Sigmoid colon (tissue), 7 donors: ENCODE results near the gene GALNT18. TPM values are rescaled to one million over a fixed set of nuclear protein-coding genes. Genes with fewer than 3 reads are reported as not detected.

Experiments used
- DNase-seq: peaks from one replicate; pipeline ENCODE4 v3.0.0-alpha.2; 2019
- H3K27ac ChIP-seq, 4 donors: fragments of 200-600 bp; sonication (generic); one replicate each; pipeline ENCODE4 v1.5.1; 2016 to 2019; ENCODE audit warnings: mild to moderate bottlenecking in 1 of 4
- H3K27me3 ChIP-seq, 3 donors: fragments of 200-600 bp; sonication (generic); one replicate each; pipeline ENCODE4 v1.5.1; 2019; ENCODE audit warnings: mild to moderate bottlenecking in 1 of 3
- H3K36me3 ChIP-seq, 4 donors: fragments of 200-600 bp; sonication (generic); one replicate each; pipeline ENCODE4 v1.5.1; 2016 to 2019
- H3K4me1 ChIP-seq, 4 donors: fragments of 200-600 bp; sonication (generic); one replicate each; pipeline ENCODE4 v1.5.1; 2017 to 2019
- H3K4me3 ChIP-seq, 4 donors: fragments of 200-600 bp; sonication (generic); one replicate each; pipeline ENCODE4 v1.5.1; 2017 to 2019; ENCODE audit warnings: mild to moderate bottlenecking in 2 of 4, moderate library complexity in 1 of 4
- H3K9me3 ChIP-seq, 4 donors: fragments of 200-600 bp in 3 of 4; sonication (generic) in 3 of 4; one replicate each; pipeline versions ENCODE4 v1.5.1 to v1.6.1; 2013 to 2019
- CTCF ChIP-seq, 4 experiments: fragments of 450-650 bp in 3 of 4; fragments of 200-600 bp in 1 of 4; IDR thresholded peaks; one replicate each; pipeline ENCODE4 v1.5.1; 2016 to 2019; ENCODE audit warnings: antibody characterized with exemption in 4 of 4, mild to moderate bottlenecking in 3 of 4, moderate library complexity in 2 of 4
- EP300 ChIP-seq, 4 donors: sonication (generic); formaldehyde crosslinking; IDR thresholded peaks; one replicate each; pipeline ENCODE4 v1.6.1; 2017; ENCODE audit warnings: antibody characterized with exemption in 4 of 4
- POLR2A ChIP-seq, 2 donors: fragments of 450-650 bp; IDR thresholded peaks; one replicate each; pipeline ENCODE4 v1.6.1; 2016; ENCODE audit warnings: antibody characterized with exemption in 2 of 2, mild to moderate bottlenecking in 2 of 2, moderate library complexity in 2 of 2
- POLR2AphosphoS5 ChIP-seq, 4 donors: sonication (generic); formaldehyde crosslinking; IDR thresholded peaks; one replicate each; pipeline ENCODE4 v1.6.1; 2017; ENCODE audit warnings: antibody characterized with exemption in 4 of 4
- WGBS, 2 donors: extraction: QIAGEN DNeasy Blood & Tissue Kit; methylation state at CpG; one replicate each; pipeline ENCODE4 v1.1.7; 2013; 5-methylcytosine and 5-hydroxymethylcytosine counted together
- intact Hi-C: fragments of 100-400 bp; cut with DNase I; formaldehyde crosslinking; loops from one replicate; pipeline ENCODE4 v1.15.1; 2023
- polyA plus RNA-seq, 3 donors: library from polyadenylated mRNA; stranded (reverse); fragments of 200-250 nt; gene quantifications; one replicate each; pipeline ENCODE4 v1.2.3, GENCODE V29; 2013
- total RNA-seq, 4 donors: library from RNA; depleted of rRNA; stranded (reverse); fragments of >200 nt; gene quantifications; one replicate each; pipeline ENCODE4 v1.1.0, GENCODE V29; 2016
- donor health status: healthy with polysubstance abuse.
- donor health status: Bipolar disorder and iron deficiency.
- donor health status: healthy.

The GALNT18 gene
- total and polyA plus RNA-seq, 7 donors, result 0.92 to 48.6 (median 34.9) TPM

- intact Hi-C loops, result no loop called here
- H3K4me1 ChIP-seq, result peaks cover 0 to 58% (median 39%) of the 10 kb centered on the region in 4 donors
- no peaks in the 10 kb centered on the region for H3K36me3 ChIP-seq
- DNase-seq, result no peak
- H3K27ac ChIP-seq, result peak overlapping the region in 3 of 4 donors; percentile 43 to 64 (median 64)
- no peak for TF ChIP-seq POLR2A (IDR thresholded peaks at IDR 0.05)
- no peak for TF ChIP-seq CTCF (IDR thresholded peaks at IDR 0.05)
- TF ChIP-seq POLR2AphosphoS5 (IDR thresholded peaks at IDR 0.05), result no peak
- TF ChIP-seq EP300 (IDR thresholded peaks at IDR 0.05), result no peak
- WGBS, 2 donors, result 30 to 69% methylated on average over 9 of the region's 9 CpGs
- H3K27me3 ChIP-seq, result no peaks in the 10 kb centered on the region
- H3K4me3 ChIP-seq, result no peak overlapping the region
- H3K9me3 ChIP-seq, result no peaks in the 10 kb centered on the region
These were observed 120.1 kb downstream of the GALNT18 start for GRCh38 chr11:11501546-11502262.

- TF ChIP-seq POLR2A (IDR thresholded peaks at IDR 0.05) (no peak), CTCF (IDR thresholded peaks at IDR 0.05) (no peak), EP300 (IDR thresholded peaks at IDR 0.05) (no peak), POLR2AphosphoS5 (IDR thresholded peaks at IDR 0.05) (no peak)
- H3K36me3 ChIP-seq, result no peaks in the 10 kb centered on the region
- DNase-seq, result no peak
- H3K9me3 ChIP-seq, result no peaks in the 10 kb centered on the region
- WGBS, 2 donors, result 68 to 83% methylated on average over 9 of the region's 9 CpGs
- no peaks in the 10 kb centered on the region for H3K27me3 ChIP-seq
- intact Hi-C loops, result no loop called here
- H3K4me1 ChIP-seq, result peaks cover 0 to 57% (median 38%) of the 10 kb centered on the region in 4 donors
- peak overlapping the region in 3 of 4 donors; percentile 43 to 64 (median 64) for H3K27ac ChIP-seq
- H3K4me3 ChIP-seq, result no peak overlapping the region
These were observed 120.9 kb downstream of the GALNT18 start for GRCh38 chr11:11500744-11501487.

- no peaks in the 10 kb centered on the region for H3K27me3 ChIP-seq
- H3K36me3 ChIP-seq, result no peaks in the 10 kb centered on the region
- peaks cover 0 to 45% (median 29%) of the 10 kb centered on the region in 4 donors for H3K4me1 ChIP-seq
- no peaks in the 10 kb centered on the region for H3K9me3 ChIP-seq
- DNase-seq, result no peak
- no peak overlapping the region for H3K4me3 ChIP-seq
- intact Hi-C loops, result no loop called here
- WGBS, 2 donors, result 75 to 84% methylated on average over 2 of the region's 2 CpGs
- no peak for TF ChIP-seq CTCF (IDR thresholded peaks at IDR 0.05)
- no peak for TF ChIP-seq EP300 (IDR thresholded peaks at IDR 0.05)
- no peak for TF ChIP-seq POLR2A (IDR thresholded peaks at IDR 0.05)
- TF ChIP-seq POLR2AphosphoS5 (IDR thresholded peaks at IDR 0.05), result no peak
- H3K27ac ChIP-seq, result no peak overlapping the region
These were observed 122.5 kb downstream of the GALNT18 start for GRCh38 chr11:11499300-11499699.

- Histone ChIP-seq H3K4me3 (no peak overlapping the region), H3K27me3 (no peaks in the 10 kb centered on the region), H3K27ac (no peak overlapping the region), H3K36me3 (no peaks in the 10 kb centered on the region), H3K9me3 (no peaks in the 10 kb centered on the region), H3K4me1 (peaks cover 0 to 45% (median 28%) of the 10 kb centered on the region in 4 donors)
- DNase-seq, result no peak
- intact Hi-C loops, result no loop called here
- WGBS, 2 donors, result 72% methylated on average over 3 of the region's 3 CpGs
- TF ChIP-seq EP300 (IDR thresholded peaks at IDR 0.05) (no peak), POLR2AphosphoS5 (IDR thresholded peaks at IDR 0.05) (no peak), POLR2A (IDR thresholded peaks at IDR 0.05) (no peak), CTCF (IDR thresholded peaks at IDR 0.05) (no peak)
These were observed 123.6 kb downstream of the GALNT18 start for GRCh38 chr11:11498195-11498594.
